ENCODE results near the gene ARF3. TPM values are rescaled to one million over a fixed set of nuclear protein-coding genes. Genes with fewer than 3 reads are reported as not detected.
A peak's percentile ranks its signal among the peaks of the same experiment; 100 is the strongest.

Gene ARF3
- total and polyA plus RNA-seq, 9 of the 15 experiments (the other 6 are each of a cell fraction or from before 2014, with no cell fraction given): 5.9 to 170 (median 64.4) TPM

- WGBS (ENCODE audit: insufficient coverage, low coverage, missing lambda C conversion rate): 58% methylated on average over 20 of the region's 20 CpGs
- Histone ChIP-seq H3K4me2 (ENCODE audit: insufficient read depth, low read length) (peak overlapping the region; percentile 6; the same call in 1 of the 2 replicates), H3K9me1 (ENCODE audit: control insufficient read depth, insufficient read depth, low read length) (no peaks in the 10 kb centered on the region), H3K27me3 (ENCODE audit: control insufficient read depth in 2 of 2, insufficient read depth in 2 of 2, low read length in 2 of 2) (peaks cover 0 to 20% of the 10 kb centered on the region in 2 experiments; a peak in 3 of 5 replicates), H3K27ac (ENCODE audit: extremely low read depth, low read depth, low read length) (no peak overlapping the region), H4K20me1 (replicated peaks; ENCODE audit: control insufficient read depth, insufficient read depth, low read length) (no peaks in the 10 kb centered on the region), H3K9ac (ENCODE audit: insufficient read depth in 1 of 2, low read depth in 2 of 2, low read length in 2 of 2) (no peak overlapping the region), H3K36me3 (ENCODE audit: control insufficient read depth, insufficient read depth, low read length) (no peaks in the 10 kb centered on the region), H3K4me1 (replicated peaks in 1 of 2; ENCODE audit: control insufficient read depth in 2 of 2, insufficient read depth in 2 of 2, low read length in 2 of 2) (no peaks in the 10 kb centered on the region; a peak in 1 of 5 replicates), H2AFZ (ENCODE audit: low read depth, low read length) (peak overlapping the region; percentile 62; the same call in 1 of the 2 replicates), H3K4me3 (no peak overlapping the region), H3K79me2 (ENCODE audit: control insufficient read depth, insufficient read depth, low read length) (no peaks in the 10 kb centered on the region), H3K9me3 (replicated peaks; ENCODE audit: control insufficient read depth, insufficient read depth, low read depth, low read length) (no peaks in the 10 kb centered on the region)
- FAIRE-seq (no peak), ATAC-seq (no peak), DNase-seq (ENCODE audit: extremely low read depth in 1 of 4, low spot score in 3 of 4) (no peak)
- POLR2A ChIA-PET: interaction anchor here (1.1 to 1.4 kb wide), 2 partner anchors 12 to 38 kb away, joined by 3 to 4 read pairs; no protein-coding TSS in a partner anchor
- in situ Hi-C loops (cut with MboI) (no loop called here), intact Hi-C loops (cut with micrococcal nuclease) (no loop called here)
- CTCF ChIA-PET (ENCODE audit: low intra/inter-chr PET ratio): interaction anchor here (1.2 kb wide), 1 partner anchor 50 kb away, joined by 3 read pairs; no protein-coding TSS in a partner anchor
- BruUV-seq (replicated peaks): no TSS peak
- TF ChIP-seq PTTG1 (tag; IDR thresholded peaks at IDR 0.05; ENCODE audit: low read depth): no peak
- TF ChIP-seq NCOA1 (IDR thresholded peaks at IDR 0.05; ENCODE audit: low read depth): no peak
- no peak for TF ChIP-seq AFF1 (IDR thresholded peaks at IDR 0.05; ENCODE audit: low read depth in 1 of 2, partially characterized antibody in 2 of 2)
- TF ChIP-seq DNMT1 (IDR thresholded peaks at IDR 0.05): no peak
- no peak for TF ChIP-seq ZNF395 (CRISPR knock-in tag; IDR thresholded peaks at IDR 0.05)
- TF ChIP-seq NFATC3 (IDR thresholded peaks at IDR 0.05): no peak
- no peak for TF ChIP-seq SNRNP70 (optimal IDR thresholded peaks at IDR 0.05; ENCODE audit: low read depth, low read length)
- no peak for TF ChIP-seq ZNF121 (CRISPR knock-in tag; conservative IDR thresholded peaks at IDR 0.05)
- TF ChIP-seq FOXP4 (CRISPR knock-in tag; IDR thresholded peaks at IDR 0.05; ENCODE audit: borderline replicate concordance): no peak
- no peak for TF ChIP-seq STAT5B (CRISPR knock-in tag; IDR thresholded peaks at IDR 0.05)
- no peak for TF ChIP-seq ZSCAN29 (IDR thresholded peaks at IDR 0.05)
- TF ChIP-seq RBBP5 (IDR thresholded peaks at IDR 0.05; ENCODE audit: borderline replicate concordance, insufficient read depth, low read length, poor library complexity, severe bottlenecking): no peak
- no peak for TF ChIP-seq SMAD2 (IDR thresholded peaks at IDR 0.05; ENCODE audit: low read depth, low read length)
- TF ChIP-seq GTF2B (IDR thresholded peaks at IDR 0.05; ENCODE audit: extremely low read depth, insufficient read length): no peak
Observed at GRCh38 chr12:48903363-48903981, 53.8 kb downstream of the ARF3 start.

Measured in K562 (cell line).